HG03558 (cell line): ENCODE results near the gene UGGT2.
"Not testable (repeated sequence)": the region's sequence is repeated elsewhere in the genome, so short reads cannot be mapped to it uniquely, and the experiment has no call there.

Experiments used
- ATAC-seq: cut with Tn5 transposase; IDR thresholded peaks from one replicate; pipeline ENCODE4 v1.9.1; 2021; ENCODE audit warnings: moderate number of reproducible peaks; ENCODE audit not compliant: unreplicated experiment; ENCODE audit errors: extremely low read depth

Gene UGGT2

DNA sequence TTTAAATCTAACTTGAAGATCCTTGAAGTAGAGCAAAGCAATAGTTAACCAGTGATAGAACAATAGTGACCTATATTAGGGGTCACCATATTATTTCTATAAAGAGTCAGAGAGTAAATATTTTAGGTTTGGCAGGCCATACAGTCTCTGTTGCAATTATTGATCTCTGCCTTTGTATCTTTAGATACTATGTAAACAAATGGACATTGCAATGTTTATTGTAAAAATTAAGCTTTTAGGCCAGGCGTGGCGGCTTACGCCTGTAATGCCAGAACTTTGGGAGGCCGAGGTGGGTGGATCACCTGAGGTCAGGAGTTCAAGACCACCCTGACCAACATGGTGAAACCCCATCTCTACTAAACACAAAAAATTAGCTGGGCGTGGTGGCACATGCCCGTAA lies 80.5 kb downstream of the UGGT2 start:
- ATAC-seq: not testable (repeated sequence)

DNA sequence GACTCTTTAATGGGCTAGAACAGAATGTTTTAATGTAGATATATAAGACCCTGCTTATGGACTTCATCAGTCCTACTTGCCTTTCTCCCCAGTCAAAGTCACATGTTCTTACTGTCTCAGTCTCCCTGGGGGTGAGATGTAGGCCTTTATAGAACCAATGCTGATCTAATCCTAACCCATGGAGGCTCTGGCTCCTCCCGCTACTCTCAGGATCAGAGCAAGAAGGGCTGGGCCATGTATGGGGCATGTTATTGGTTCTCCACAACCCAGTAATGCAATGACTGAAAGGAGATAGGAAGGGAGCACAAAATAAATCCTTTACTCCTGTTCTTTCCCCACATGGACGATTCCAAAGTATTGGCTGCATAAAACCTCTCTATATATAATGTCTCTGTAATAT lies 82.3 kb downstream of the UGGT2 start:
- no peak for ATAC-seq

DNA sequence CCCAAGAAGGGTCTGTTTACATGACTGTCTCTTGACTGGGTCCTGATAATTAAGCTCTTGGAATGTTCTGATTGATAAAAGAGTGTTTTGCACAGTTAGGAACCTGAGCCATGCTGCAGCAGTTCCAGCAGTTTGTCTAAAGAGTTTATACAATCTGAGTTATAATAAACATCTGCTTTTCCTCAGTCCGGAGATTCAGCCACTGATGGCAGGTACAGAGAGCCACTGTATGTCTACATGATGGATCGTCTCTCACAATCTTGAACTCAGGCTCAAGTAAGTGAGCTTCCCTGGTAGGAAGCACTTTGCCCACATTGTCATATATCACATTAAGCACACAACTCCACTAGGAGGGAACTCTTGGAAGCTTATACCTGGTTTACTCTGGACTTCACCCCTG lies 84.3 kb downstream of the UGGT2 start:
- no peak for ATAC-seq

GRCh38 chr13:95957331-95957730 lies 95.9 kb downstream of the UGGT2 start:
- ATAC-seq: no peak

- no peak for ATAC-seq
Measured at GRCh38 chr13:95956589-95957148, 96.5 kb downstream of the UGGT2 start.

- no peak for ATAC-seq
Measured at GRCh38 chr13:95955719-95956118, 97.5 kb downstream of the UGGT2 start.

DNA sequence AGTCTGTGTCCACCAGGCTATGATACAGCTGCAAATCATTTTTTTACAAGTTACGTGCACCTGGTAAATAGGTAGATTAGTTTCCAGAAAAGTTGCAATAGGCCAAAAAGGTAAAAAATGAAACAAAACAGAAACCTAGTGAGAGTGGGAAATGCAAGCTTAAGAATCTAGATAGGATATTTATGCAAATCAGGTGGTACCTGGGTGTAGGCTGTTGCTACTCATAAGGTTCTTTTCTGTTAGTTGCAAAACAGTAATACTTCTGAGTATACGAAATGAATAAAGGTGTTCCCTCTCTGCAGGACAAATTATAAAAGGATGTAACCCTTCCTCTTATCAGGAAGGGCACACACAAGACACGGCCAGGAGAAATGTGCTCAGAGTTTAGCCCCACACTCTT lies 97.9 kb downstream of the UGGT2 start:
- ATAC-seq: no peak

- ATAC-seq: no peak
Measured at GRCh38 chr13:95954266-95954665, 98.9 kb downstream of the UGGT2 start.

DNA sequence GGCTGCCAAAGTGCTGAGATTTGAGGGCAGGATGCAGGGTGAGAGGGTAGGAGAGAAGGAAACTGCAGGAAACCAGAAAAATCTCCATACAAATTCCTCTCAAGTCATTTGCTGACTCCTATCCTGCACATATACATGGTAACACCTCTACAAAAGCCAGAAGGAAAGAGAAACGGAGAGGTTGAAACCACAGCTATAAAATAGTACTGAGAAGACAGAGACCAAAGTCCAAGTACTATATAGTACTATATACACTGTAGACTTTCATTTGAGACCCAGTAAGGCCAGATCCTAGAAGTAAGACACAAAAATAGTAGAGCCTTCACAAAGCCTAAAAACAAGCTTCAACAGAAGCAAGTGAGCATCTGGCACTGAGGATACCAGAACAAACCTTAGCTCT lies 103.1 kb downstream of the UGGT2 start:
- no peak for ATAC-seq

- no peak for ATAC-seq
Measured at GRCh38 chr13:95948656-95949055, 104.5 kb downstream of the UGGT2 start.

DNA sequence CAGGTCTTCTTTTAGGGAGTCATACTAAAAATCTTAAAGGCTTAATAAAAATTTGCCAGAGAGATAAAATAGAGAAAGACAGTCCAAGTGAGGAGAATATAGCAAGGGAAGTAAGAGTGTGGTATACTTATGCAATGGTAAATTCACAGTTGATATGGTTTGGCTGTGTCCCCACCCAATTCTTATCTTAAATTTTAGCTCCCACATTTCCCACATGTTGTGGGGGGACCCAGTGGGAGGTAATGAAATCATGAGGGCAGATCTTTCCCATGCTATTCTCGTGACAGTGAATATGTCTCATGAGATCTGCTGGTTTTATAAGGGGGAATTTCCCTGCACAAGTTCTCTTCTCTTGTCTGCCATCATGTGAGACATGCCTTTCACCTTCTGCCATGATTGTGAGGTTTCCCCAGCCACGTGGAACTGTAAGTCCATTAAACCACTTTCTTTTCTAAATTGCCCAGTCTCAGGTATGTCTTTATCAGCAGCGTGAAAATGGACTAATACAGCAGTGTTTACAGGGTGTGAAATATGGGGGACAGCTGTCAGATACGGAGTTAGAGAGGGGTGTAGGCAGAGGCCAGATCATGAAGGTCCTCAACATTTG lies 115.4 kb downstream of the UGGT2 start:
- no peak for ATAC-seq

- no peak for ATAC-seq
Measured at GRCh38 chr13:95931300-95932025, 121.7 kb downstream of the UGGT2 start.

DNA sequence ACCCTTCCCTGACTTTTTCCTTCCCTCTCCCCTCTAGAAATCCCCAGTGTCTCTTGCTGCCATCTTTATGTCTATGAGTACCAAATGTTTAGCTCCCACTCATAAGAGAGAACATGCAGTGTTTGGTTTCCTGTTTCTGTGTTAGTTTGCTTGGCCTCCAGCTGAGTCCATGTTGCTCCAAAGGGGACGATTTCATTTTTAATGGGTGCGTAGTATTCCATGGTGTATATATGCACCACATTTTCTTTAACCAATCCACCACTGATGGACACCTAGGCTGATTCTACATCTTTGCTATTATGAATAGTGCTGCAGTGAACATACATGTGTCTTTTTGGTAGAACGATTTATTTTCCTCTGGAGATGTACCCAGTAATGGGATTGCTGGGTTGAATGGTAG lies 123.8 kb downstream of the UGGT2 start:
- ATAC-seq: no peak

DNA sequence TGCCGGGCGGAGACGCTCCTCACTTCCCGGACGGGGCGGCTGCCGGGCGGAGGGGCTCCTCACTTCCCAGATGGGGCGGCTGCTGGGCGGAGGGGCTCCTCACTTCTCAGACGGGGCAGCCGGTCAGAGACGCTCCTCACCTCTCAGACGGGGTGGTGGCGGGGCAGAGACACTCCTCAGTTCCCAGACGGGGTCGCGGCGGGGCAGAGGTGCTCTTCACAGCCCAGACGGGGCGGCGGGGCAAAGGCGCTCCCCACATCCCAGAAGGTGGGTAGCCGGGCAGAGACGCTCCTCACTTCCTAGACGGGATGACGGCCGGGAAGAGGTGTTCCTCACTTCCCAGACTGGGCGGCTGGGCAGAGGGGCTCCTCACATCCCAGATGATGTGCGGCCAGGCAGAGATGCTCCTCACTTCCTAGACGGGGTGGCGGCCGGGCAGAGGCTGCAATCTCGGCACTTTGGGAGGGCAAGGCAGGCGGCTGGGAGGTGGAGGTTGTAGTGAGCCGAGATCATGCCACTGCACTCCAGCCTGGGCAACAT lies 124.8 kb downstream of the UGGT2 start:
- ATAC-seq: not testable (repeated sequence)

DNA sequence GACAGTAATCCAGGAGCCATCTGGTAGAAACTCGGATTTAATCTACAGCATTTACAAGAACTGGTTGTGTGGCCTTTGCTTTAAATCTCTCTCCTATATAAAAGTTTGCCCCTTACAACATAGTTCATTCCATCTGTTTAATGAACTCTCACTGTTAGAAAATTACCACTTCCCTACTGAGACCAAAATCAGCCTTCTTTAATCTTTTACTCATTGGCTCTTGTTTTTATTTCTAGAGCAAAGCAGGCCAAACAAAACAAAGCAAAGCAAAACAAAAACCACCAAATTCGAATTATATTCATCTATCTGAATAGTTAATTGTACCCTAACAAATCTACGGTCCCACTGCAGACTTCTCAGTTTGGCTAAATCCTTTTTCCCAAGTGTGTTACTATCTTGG lies 127.0 kb downstream of the UGGT2 start:
- ATAC-seq: no peak

DNA sequence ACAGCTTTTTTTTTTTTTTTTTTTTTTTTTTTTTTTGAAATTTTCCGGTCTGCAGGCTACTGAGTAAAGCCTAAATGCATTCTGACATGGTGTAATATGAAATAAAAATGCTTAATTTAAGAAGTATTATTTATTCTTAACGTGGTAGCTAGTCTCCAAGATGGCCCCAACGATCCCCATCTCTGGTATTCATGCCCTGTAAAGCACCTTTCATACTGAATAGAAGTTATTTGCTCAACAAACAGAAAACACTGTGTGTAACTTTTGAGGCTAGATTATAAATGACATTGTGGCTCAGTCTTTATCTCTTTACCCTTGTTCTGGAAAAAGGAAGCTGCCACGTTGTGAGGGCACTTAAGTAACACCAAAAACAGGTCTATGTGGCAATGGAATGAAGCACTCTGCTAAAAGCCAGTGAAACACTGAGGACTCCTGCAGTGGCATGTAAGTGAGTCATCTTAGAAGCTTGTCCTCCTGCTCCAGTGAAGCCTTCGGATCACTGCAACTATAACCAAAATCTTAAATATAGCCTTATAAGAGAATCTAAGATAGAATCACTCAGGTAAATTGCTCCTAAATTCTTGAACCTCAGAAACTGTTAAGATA lies 128.7 kb downstream of the UGGT2 start:
- no peak for ATAC-seq

- ATAC-seq: no peak
Measured at GRCh38 chr13:95921485-95921884, 131.7 kb downstream of the UGGT2 start.

DNA sequence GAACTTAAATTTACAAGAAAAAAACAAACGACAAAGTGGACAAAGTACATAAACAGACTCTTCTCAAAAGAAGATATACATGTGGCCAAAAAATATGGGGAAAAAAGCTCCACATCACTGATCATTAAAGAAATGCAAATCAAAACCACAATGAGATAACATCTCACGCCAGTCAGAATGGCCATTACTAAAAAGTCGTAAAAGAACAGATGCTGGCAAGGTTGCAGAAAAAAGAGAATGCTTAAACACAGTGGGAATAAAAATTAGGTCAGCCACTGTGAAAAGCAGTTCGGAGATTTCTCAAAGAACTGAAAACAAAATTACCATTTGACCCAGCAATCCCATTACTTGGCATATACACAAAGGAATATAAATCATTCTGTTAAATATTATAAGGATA lies 132.7 kb downstream of the UGGT2 start:
- ATAC-seq: no peak

DNA sequence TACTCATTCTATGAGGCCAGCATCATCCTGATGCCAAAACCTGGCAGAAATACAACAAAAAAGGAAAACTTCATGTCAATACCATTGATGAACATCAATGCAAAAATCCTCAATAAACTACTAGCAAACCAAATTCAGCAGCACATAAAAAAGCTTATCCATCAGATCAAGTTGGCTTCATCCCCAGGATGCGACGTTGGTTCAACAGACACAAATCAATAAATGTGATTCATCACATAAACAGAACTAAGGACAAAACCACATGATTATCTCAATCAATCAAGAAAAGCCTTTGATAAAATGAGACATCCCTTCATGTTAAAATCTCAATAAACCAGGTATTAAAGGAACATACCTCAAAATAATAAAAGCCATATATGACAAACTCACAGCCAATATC lies 134.3 kb downstream of the UGGT2 start:
- no peak for ATAC-seq

DNA sequence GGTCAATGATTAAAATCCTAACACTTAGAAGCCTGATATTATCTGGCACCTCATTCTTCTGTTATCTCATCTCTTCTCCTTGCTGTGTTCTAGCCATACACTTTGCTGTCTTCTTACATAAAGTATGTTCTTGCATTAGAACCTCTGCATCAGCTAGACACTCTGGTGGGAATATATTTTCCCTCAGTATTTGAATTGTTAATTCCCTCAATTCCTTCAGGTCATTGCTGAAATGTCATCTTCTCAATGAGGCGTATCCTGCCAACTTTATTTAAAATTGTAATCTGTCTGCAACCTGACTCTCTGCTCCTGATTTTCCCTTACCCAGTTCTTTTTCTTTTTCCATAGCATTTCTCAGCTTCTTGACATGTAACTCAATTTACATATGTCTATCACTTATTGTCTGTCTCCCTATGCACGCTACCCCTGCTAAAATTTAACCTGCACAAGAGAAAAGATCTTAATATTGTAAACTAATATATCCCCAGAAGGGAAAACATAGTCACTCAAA lies 138.2 kb downstream of the UGGT2 start:
- ATAC-seq: no peak

DNA sequence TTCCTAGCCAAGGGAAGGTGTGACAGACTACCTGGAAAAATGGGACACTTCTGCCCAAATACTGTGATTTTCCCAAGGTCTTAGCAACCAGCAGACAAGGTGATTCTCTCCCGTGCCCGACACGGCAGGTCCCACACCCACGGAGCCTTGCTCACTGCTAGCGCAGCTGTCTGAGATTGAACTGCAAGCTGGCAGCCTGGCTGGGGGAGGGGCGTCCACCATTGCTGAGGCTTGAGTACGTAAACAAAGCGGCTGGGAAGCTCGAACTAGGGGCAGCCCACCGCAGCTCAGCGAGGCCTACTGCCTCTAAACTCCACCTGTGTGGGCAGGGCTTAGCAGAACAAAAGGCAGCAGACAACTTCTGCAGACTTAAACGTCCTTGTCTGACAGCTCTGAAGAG lies 146.2 kb downstream of the UGGT2 start:
- ATAC-seq: no peak
